ENCODE data around the gene MCM8. TPM values are rescaled to one million over a fixed set of nuclear protein-coding genes. Genes with fewer than 3 reads are reported as not detected.

MCM8 gene

DNA sequence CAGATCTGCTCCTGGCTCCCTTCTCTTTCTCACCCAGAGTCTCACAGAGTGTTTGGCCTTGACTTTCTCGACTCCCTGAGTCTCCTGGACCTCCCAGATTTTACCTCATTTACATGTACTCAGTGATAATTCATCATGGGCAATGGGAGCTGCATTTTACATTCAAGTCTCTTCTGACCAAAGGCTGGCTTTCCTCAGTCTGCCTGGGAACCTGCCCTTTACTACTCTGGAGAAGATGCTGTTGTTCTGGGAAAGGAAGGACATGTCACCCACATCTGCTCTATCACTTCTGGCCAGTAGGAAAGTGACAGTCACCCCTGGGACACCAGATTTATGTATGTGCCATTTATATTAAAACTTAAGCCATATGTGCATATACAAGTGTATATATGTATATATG, 96.0 kb downstream of the MCM8 start:
- H2BK5ac ChIP-seq (ENCODE audit: low read length), result no peak overlapping the region
- H2BK15ac ChIP-seq (ENCODE audit: low read length), result no peak overlapping the region
- H3K27ac ChIP-seq (replicated peaks; ENCODE audit: low read length), result no peak overlapping the region
- no peak overlapping the region for H3K4me3 ChIP-seq (ENCODE audit: low read length in 2 of 2)
- no peak overlapping the region for H3K4ac ChIP-seq (ENCODE audit: low read length)
- no peak overlapping the region for H3K23ac ChIP-seq (ENCODE audit: low read depth, low read length, poor library complexity)
- no peak for DNase-seq (ENCODE audit: low spot score)
- H3K14ac ChIP-seq (ENCODE audit: low read length), result no peak overlapping the region
- H2AFZ ChIP-seq (ENCODE audit: low read length), result no peak overlapping the region
- H3K4me2 ChIP-seq (ENCODE audit: insufficient read depth, low read length, poor library complexity, severe bottlenecking), result no peak overlapping the region
- H3K9ac ChIP-seq (ENCODE audit: low read depth, low read length, poor library complexity), result no peak overlapping the region
- no peak overlapping the region for H2BK12ac ChIP-seq (ENCODE audit: low read length)
- H4K8ac ChIP-seq (ENCODE audit: low read depth, low read length), result no peak overlapping the region
- no peaks in the 10 kb centered on the region for H3K4me1 ChIP-seq (ENCODE audit: control insufficient read depth in 2 of 2, insufficient read depth in 1 of 2, low read depth in 1 of 2, low read length in 2 of 2)
- peaks cover under 1% of the 10 kb centered on the region for H3K79me1 ChIP-seq (ENCODE audit: low read depth, low read length)
- no CpG with 5 or more reads among the region's 1 CpG for WGBS, 2 donors (ENCODE audit: extremely low coverage in 2 of 2, insufficient read length in 2 of 2, insufficient replicate concordance in 1 of 2)
- no peak overlapping the region for H4K91ac ChIP-seq (ENCODE audit: low read depth, low read length, poor library complexity)
- H3K18ac ChIP-seq (ENCODE audit: low read length), result no peak overlapping the region
- no peak overlapping the region for H2AK5ac ChIP-seq (ENCODE audit: low read depth, low read length)
- H3K27me3 ChIP-seq (ENCODE audit: control insufficient read depth in 3 of 3, insufficient read depth in 3 of 3, low read depth in 1 of 3, low read length in 3 of 3), result peaks cover under 1 to 24% (median 15%) of the 10 kb centered on the region in 3 experiments
- H3K9me3 ChIP-seq (replicated peaks in 1 of 2; ENCODE audit: control insufficient read depth in 2 of 2, insufficient read depth in 1 of 2, low read depth in 1 of 2, low read length in 2 of 2), result no peaks in the 10 kb centered on the region
- H3K36me3 ChIP-seq (replicated peaks in 1 of 2; ENCODE audit: control insufficient read depth in 2 of 2, insufficient read depth in 2 of 2, low read length in 2 of 2), result peaks cover 6 to 9% of the 10 kb centered on the region in 2 donors
- no peak overlapping the region for H2BK120ac ChIP-seq (ENCODE audit: low read depth, low read length)

DNA sequence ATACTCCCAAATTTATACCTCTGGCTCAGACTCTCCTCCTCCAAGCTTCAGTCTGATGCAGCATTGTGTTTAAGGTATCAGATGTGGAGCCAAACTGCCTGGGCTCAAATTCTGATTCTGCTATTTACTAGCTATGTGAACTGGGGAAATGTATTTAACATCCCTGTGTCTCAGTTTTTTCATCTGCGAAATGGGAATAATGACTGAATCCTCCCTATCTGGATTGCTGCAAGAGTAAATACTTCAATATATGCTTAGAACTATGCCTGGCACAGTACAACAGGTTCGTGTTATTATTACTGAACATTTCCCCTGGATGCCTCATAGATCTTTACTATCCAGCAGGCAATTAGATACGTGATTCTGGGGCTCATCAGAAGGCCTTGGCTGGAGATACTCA, 97.9 kb downstream of the MCM8 start:
- Histone ChIP-seq H2AK5ac (ENCODE audit: low read depth, low read length) (no peak overlapping the region), H2BK5ac (ENCODE audit: low read length) (no peak overlapping the region), H3K4me3 (ENCODE audit: low read length in 2 of 2) (no peak overlapping the region), H3K4me2 (ENCODE audit: insufficient read depth, low read length, poor library complexity, severe bottlenecking) (no peak overlapping the region), H3K36me3 (replicated peaks in 1 of 2; ENCODE audit: control insufficient read depth in 2 of 2, insufficient read depth in 2 of 2, low read length in 2 of 2) (no peaks in the 10 kb centered on the region), H3K4ac (ENCODE audit: low read length) (no peak overlapping the region), H3K27me3 (ENCODE audit: control insufficient read depth in 3 of 3, insufficient read depth in 3 of 3, low read depth in 1 of 3, low read length in 3 of 3) (peaks cover 13 to 44% (median 34%) of the 10 kb centered on the region in 3 experiments), H3K27ac (replicated peaks; ENCODE audit: low read length) (no peak overlapping the region), H2BK12ac (ENCODE audit: low read length) (no peak overlapping the region), H4K91ac (ENCODE audit: low read depth, low read length, poor library complexity) (no peak overlapping the region), H3K14ac (ENCODE audit: low read length) (no peak overlapping the region), H2AFZ (ENCODE audit: low read length) (no peak overlapping the region), H3K79me1 (ENCODE audit: low read depth, low read length) (no peaks in the 10 kb centered on the region), H3K4me1 (ENCODE audit: control insufficient read depth in 2 of 2, insufficient read depth in 1 of 2, low read depth in 1 of 2, low read length in 2 of 2) (peaks cover 2 to 4% of the 10 kb centered on the region in 2 donors), H3K23ac (ENCODE audit: low read depth, low read length, poor library complexity) (no peak overlapping the region), H4K8ac (ENCODE audit: low read depth, low read length) (no peak overlapping the region), H3K9ac (ENCODE audit: low read depth, low read length, poor library complexity) (no peak overlapping the region), H3K9me3 (replicated peaks in 1 of 2; ENCODE audit: control insufficient read depth in 2 of 2, insufficient read depth in 1 of 2, low read depth in 1 of 2, low read length in 2 of 2) (no peaks in the 10 kb centered on the region), H3K18ac (ENCODE audit: low read length) (no peak overlapping the region), H2BK120ac (ENCODE audit: low read depth, low read length) (no peak overlapping the region), H2BK15ac (ENCODE audit: low read length) (no peak overlapping the region)
- no peak for DNase-seq (ENCODE audit: low spot score)
- no CpG with 5 or more reads among the region's 3 CpGs for whole genome bisulfite sequencing, 2 donors (ENCODE audit: extremely low coverage in 2 of 2, insufficient read length in 2 of 2, insufficient replicate concordance in 1 of 2)

Small RNAs within 50 kb of the gene (small RNA-seq; reads per million reads assigned to genes)
- gene RF00019 (ENCODE audit: insufficient read depth) (not detected), gene RN7SL498P (ENCODE audit: insufficient read depth) (not detected)
